ENCODE measurements around the gene SETD2. TPM values are rescaled to one million over a fixed set of nuclear protein-coding genes. Genes with fewer than 3 reads are reported as not detected.

SETD2 gene
- total RNA-seq, 1 donor = 121 TPM

DNA sequence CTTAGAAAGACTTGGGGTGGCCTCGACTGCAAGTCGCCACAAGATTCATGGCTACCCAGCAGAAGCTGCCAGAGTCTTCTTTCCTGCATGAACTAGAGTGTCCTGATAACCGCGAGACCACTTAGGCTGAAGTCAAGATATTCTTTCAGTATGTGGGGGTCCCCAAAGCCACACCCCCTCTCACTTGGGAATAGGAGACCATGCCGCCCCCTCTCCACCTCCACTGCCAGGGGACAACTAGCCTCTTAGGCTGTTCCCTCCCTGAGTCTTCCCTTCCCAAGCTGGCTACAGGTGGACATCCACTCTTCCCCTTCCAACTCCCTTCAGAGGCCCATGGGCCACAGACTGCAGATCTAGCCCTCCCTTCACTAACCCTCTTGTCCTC lies 186.1 kb downstream of the SETD2 start:
- Histone ChIP-seq H3K9me3 (ENCODE audit: low read depth, low read length) (no peaks in the 10 kb centered on the region), H3K4me3 (ENCODE audit: low read length) (no peak overlapping the region), H3K27me3 (ENCODE audit: insufficient read depth, low read length) (no peaks in the 10 kb centered on the region), H3K4me1 (ENCODE audit: insufficient read depth, low read length) (peaks cover 85% of the 10 kb centered on the region)

DNA sequence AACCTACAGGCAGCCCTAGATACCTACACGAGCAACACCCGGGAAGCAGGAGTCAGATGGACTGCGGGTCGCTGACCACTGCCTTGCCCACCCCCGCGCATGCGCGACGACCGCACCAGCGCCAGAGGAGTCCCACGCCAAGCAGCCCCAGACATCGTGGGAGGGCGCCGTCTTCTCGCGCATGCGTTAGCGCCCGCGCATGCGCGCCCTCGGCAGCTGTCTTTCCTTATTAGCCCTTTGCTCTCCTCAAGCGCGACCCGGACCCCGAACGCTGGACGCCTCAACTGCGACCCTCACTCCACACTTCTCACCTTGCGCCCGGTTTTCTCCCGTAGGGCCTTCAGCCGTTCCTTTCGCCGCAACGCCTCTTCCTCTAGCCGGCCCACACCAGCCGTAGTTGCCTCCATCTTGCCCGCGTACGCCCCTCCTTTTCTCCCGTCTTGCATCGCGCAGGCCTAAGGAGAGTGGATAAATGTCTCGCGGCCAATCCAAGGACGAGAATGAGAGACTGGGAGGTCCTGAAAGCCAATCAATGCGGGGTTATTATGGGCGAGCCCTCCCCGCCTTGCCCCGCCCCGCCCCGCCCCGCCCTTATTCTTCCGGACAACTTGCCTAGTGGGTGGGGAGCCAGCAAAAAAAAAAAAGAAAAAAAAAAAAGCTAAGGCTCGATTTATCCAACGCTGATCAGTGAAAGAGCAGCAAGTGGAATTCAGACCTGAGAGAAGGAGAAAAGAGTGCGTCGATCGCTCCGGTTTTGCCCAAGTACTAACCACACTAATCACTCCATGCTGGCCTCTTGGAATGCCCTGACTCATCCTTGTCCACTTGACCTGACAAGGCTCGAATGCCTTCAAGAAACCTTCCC lies 187.4 kb downstream of the SETD2 start, which contains the start of gene CCDC12:
CCDC12 (minus strand) TSS at position 420 of the 865 bp plus-strand sequence; CDS start at position 407, 13 bp downstream.
- Histone ChIP-seq H3K27me3 (ENCODE audit: insufficient read depth, low read length) (no peaks in the 10 kb centered on the region), H3K9me3 (ENCODE audit: low read depth, low read length) (no peaks in the 10 kb centered on the region), H3K4me3 (ENCODE audit: low read length) (peak within 1 kb of the TSS; percentile 92), H3K4me1 (ENCODE audit: insufficient read depth, low read length) (peaks cover 85% of the 10 kb centered on the region)

DNA sequence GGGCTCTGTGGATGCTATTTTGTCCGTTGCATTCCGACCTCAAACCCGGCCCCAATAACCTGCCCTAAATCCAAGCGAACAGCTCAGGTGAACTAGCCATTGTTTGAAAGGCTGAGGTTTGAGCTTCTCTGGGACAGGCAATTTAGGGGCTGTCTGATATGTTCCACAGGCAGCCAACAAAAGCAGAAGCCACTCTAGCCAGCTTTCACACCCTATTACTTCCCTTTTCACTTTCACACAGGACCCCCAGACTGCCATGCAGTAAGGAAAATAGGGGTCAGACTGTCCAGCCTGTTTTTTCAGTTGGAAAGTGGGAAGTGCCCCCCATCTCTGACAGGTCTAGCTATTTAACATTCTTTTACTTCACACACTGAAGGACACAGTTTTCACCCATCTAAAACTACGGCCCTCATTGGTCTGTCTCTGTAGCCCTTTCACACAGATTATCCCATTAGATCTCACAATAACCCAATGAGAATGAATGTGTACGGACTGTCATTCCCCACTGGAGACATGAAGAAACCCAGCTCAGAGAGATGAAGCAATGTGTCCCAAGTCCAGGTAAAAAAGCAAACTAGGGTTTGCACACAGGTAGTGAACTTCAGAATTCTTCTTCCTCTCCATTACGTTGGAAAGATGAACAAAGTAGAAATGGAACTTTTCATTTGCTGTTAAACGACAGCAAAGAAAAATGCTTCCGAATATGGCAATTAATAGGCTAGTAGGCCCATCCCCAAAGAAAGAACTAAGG lies 189.3 kb downstream of the SETD2 start:
- H3K9me3 ChIP-seq (ENCODE audit: low read depth, low read length) = no peaks in the 10 kb centered on the region
- H3K4me1 ChIP-seq (ENCODE audit: insufficient read depth, low read length) = peaks cover 85% of the 10 kb centered on the region
- no peaks in the 10 kb centered on the region for H3K27me3 ChIP-seq (ENCODE audit: insufficient read depth, low read length)
- no peak overlapping the region for H3K4me3 ChIP-seq (ENCODE audit: low read length)

DNA sequence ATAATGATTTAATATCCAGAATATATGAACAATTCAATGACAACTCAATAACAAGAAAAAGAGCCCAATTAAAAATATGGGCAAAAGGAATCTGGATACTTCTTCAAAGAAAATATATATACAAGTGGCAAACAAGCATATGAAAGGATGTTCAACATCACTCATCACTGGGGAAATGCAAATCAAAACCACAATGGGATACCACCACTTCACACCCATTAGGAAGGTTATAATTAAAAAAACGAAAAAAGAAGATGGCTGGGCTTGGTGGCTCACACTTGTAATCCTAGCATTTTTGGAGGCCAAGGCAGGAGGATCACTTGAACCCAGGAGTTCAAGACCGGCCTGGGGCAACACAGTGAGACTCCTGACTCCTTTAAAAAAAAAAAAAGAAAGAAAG lies 191.5 kb downstream of the SETD2 start:
- H3K27me3 ChIP-seq (ENCODE audit: insufficient read depth, low read length) = no peaks in the 10 kb centered on the region
- no peak overlapping the region for H3K4me3 ChIP-seq (ENCODE audit: low read length)
- H3K4me1 ChIP-seq (ENCODE audit: insufficient read depth, low read length) = peaks cover 88% of the 10 kb centered on the region
- H3K9me3 ChIP-seq (ENCODE audit: low read depth, low read length) = no peaks in the 10 kb centered on the region

DNA sequence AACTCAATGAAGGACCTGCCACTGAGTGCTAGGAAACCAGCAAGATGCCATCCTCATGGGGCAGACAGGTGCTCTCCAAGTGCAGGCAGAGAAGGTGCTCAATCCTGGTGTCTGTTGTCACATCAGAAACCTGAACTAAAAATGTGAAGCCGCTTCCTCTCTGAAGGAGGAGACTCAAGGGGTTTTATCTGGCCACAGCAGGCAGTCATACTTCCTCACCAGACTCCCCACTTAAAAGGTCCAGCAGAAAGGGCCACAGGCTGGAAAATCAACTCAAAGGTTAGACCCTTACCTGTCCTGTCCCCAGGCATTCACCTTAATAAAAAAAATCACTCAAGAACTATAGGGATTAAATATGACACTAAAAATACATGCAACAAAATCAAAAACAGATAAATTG lies 192.2 kb downstream of the SETD2 start:
- no peaks in the 10 kb centered on the region for H3K9me3 ChIP-seq (ENCODE audit: low read depth, low read length)
- no peaks in the 10 kb centered on the region for H3K27me3 ChIP-seq (ENCODE audit: insufficient read depth, low read length)
- peaks cover 89% of the 10 kb centered on the region for H3K4me1 ChIP-seq (ENCODE audit: insufficient read depth, low read length)
- H3K4me3 ChIP-seq (ENCODE audit: low read length) = no peak overlapping the region

DNA sequence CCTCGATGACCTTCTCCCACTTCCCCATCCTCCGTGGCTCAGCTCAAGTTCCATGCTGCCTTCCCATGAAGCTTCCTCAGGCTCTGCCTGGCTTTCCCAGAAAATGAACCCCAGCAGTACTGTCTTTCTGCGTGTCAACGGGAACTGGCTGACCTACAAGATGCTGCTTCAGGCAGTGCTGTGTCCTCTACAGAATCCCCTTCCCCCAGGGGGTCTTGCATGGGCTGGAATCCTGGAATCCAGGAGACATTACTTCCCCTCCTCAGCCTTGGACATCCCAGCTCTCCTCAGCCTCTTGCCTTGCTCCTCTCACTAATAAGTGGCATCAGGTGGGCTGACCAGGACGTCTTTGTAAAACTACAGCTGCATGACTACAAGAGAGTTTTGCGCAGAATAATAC lies 192.8 kb downstream of the SETD2 start:
- H3K4me1 ChIP-seq (ENCODE audit: insufficient read depth, low read length) = peaks cover 95% of the 10 kb centered on the region
- H3K27me3 ChIP-seq (ENCODE audit: insufficient read depth, low read length) = no peaks in the 10 kb centered on the region
- H3K4me3 ChIP-seq (ENCODE audit: low read length) = no peak overlapping the region
- no peaks in the 10 kb centered on the region for H3K9me3 ChIP-seq (ENCODE audit: low read depth, low read length)

DNA sequence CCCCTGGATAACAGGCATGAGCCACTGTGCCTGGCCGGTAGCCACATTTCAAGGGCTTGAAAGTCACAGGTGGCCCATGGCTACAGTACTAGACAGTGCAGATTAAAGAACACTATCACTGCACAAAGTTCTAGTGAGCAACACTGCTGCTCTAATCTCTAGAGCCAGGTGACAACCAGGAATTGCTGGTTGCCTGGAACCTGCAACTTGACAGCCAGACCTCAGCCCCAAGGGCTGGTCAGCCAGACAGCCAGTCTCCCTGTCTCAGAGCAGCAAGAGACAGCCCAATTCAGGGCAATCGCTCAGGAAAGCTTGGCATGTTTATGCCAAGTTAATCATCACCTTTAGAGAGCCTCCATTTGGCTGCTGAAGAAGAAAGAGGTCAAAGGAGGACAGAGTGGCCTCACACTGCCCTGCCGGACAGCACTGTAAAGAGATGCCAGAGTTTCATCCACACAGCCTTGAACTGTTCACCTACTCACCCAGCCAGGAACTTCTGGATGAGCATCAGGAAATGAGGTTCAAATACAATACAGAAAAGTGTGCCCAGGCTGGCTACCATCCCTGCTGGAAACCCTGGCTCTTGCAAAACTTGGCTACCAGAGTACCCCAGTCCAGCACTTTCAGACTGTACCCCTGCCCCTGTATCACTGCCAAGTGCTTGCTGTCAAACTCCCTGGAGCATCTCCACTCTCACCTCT lies 193.4 kb downstream of the SETD2 start:
- H3K9me3 ChIP-seq (ENCODE audit: low read depth, low read length) = no peaks in the 10 kb centered on the region
- no peak overlapping the region for H3K4me3 ChIP-seq (ENCODE audit: low read length)
- no peaks in the 10 kb centered on the region for H3K27me3 ChIP-seq (ENCODE audit: insufficient read depth, low read length)
- H3K4me1 ChIP-seq (ENCODE audit: insufficient read depth, low read length) = peaks cover 95% of the 10 kb centered on the region

DNA sequence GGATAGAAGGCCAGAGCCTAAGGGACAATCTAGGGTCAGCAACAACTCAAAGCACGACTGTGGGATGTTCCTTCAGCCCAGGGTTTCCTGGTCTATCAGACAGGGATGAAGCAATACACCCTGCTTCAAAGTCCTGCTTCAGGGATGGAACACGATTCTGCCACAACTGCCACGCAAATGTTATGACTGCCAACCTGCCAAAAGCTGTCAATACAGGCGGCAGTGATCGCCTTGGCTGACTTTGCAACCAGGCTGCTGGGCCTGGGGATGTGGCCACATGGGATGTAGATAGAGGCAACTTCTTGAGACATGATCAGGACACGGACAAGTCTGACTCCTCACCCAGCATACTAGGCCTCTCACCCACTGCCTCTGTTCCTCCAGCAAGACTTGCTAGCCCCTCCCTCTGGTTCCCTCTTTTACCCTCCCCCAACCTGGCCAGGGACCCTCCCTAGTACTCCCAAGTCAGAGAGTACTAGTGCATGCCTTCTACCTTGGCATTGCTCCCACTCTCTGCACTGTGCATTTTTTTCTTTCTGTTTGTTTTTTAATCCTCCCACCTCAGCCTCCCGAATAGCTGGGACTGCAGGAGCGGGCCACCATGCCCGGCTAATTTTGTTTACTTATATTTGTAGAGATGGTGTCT lies 195.0 kb downstream of the SETD2 start:
- H3K9me3 ChIP-seq (ENCODE audit: low read depth, low read length) = no peaks in the 10 kb centered on the region
- H3K27me3 ChIP-seq (ENCODE audit: insufficient read depth, low read length) = no peaks in the 10 kb centered on the region
- H3K4me3 ChIP-seq (ENCODE audit: low read length) = no peak overlapping the region
- peaks cover 87% of the 10 kb centered on the region for H3K4me1 ChIP-seq (ENCODE audit: insufficient read depth, low read length)

DNA sequence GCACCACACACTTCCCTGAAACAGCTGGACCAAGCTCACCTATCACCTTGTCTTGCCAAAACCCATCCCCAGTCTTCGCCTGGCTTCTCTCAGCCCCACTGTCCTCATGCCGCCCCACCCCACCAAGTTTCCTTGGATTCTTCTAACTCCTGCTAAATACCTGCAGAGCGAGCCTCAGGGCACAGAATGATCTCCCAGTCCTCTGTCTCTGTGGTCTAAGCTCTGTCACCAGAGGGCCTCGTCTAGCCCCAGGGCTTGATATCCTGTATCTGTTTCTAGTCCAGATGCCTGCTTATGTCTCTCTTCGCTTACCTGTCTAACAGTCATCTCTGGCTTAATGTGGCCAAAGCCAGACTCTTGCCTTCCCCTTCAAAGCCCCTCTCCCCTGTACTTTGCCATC lies 197.1 kb downstream of the SETD2 start:
- Histone ChIP-seq H3K27me3 (ENCODE audit: insufficient read depth, low read length) (no peaks in the 10 kb centered on the region), H3K4me1 (ENCODE audit: insufficient read depth, low read length) (peaks cover 67% of the 10 kb centered on the region), H3K9me3 (ENCODE audit: low read depth, low read length) (no peaks in the 10 kb centered on the region), H3K4me3 (ENCODE audit: low read length) (no peak overlapping the region)

Other genes starting within 250 kb of the SETD2 start
- 45.2 TPM for gene CCDC12, start 187.4 kb downstream of the SETD2 start, total RNA-seq
- gene NBEAL2, start 184.4 kb downstream of the SETD2 start, total RNA-seq = 62.7 TPM
- 4.7 TPM for gene KIF9, start 118.7 kb upstream of the SETD2 start, total RNA-seq
- 14.2 TPM for gene KLHL18, start 118.8 kb upstream of the SETD2 start, total RNA-seq
- 14.9 TPM for gene PTPN23, start 216.9 kb upstream of the SETD2 start, total RNA-seq